Measurements from ENCODE around the gene SLCO3A1. TPM values are rescaled to one million over a fixed set of nuclear protein-coding genes. Genes with fewer than 3 reads are reported as not detected.
"Not testable (repeated sequence)": the region's sequence is repeated elsewhere in the genome, so short reads cannot be mapped to it uniquely, and the experiment has no call there.

Gene SLCO3A1
- total RNA-seq, 2 experiments from 2014 or later = 29.2 to 29.5 TPM

DNA sequence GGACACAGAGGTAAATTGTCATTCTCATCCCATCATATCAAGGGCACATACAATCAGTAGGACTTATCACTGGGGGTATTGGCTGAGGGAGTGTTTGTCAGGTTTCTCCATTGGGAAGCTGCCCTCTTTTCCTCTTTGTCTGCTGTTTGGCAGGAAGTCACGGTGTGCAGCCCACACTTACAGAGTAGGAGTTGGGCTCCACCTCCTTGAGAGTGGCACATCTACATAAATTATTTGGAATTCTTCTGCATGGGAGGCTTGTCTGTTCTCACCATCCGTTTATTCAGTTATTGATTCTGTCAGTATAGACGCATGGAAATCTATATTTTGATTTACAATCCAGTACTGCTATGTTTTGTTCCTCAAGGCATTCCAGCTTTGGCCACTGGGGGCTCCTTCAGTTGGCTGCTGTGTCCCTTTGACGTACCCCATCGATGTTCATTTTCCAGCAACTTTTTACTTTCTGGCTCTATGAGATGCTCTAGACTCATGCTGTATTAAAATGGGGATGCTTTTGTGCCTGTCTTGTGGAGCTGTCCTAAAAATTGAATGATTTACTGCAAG is 200.3 kb downstream of the SLCO3A1 start:
- H3K27ac Mint-ChIP-seq = no peak overlapping the region
- no peaks in the 10 kb centered on the region for H3K27me3 Mint-ChIP-seq
- no peaks in the 10 kb centered on the region for H3K36me3 Mint-ChIP-seq
- POLR2A ChIA-PET = interaction anchor here (0.7 kb wide), 1 partner anchor 838 kb away, joined by 4 read pairs; no protein-coding TSS in a partner anchor
- peaks cover 2% of the 10 kb centered on the region for H3K9me3 Mint-ChIP-seq
- no peak overlapping the region for H3K4me3 Mint-ChIP-seq
- ATAC-seq (ENCODE audit: low read depth) (no peak), DNase-seq (no peak)
- H3K4me1 Mint-ChIP-seq = peaks cover 1% of the 10 kb centered on the region

DNA sequence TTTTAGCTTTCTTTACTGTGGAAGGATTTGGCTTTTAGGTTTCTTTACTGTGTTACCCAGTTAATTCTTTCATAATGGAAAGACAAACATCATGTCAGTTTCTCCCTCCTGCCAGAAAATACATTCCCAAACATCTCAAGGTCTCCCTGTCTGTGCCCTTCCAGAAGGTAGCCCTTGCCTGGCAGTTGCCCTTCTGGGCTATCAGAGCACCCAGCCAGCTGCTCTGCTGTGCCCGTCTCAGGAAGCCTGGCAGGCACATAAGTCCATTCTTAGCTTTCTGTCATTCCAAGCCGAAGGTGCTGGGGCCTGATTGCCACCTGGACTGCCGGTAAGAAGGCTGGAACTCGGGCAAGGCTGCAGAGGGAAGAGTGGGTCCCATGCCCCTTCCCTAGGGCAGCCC is 203.4 kb downstream of the SLCO3A1 start:
- Mint-ChIP-seq H3K27me3 (no peaks in the 10 kb centered on the region), H3K4me1 (no peaks in the 10 kb centered on the region), H3K36me3 (no peaks in the 10 kb centered on the region), H3K4me3 (no peak overlapping the region), H3K27ac (no peak overlapping the region), H3K9me3 (peaks cover 2% of the 10 kb centered on the region)
- POLR2A ChIA-PET = no interaction called here
- DNase-seq = no peak
- ATAC-seq (ENCODE audit: low read depth) = no peak

DNA sequence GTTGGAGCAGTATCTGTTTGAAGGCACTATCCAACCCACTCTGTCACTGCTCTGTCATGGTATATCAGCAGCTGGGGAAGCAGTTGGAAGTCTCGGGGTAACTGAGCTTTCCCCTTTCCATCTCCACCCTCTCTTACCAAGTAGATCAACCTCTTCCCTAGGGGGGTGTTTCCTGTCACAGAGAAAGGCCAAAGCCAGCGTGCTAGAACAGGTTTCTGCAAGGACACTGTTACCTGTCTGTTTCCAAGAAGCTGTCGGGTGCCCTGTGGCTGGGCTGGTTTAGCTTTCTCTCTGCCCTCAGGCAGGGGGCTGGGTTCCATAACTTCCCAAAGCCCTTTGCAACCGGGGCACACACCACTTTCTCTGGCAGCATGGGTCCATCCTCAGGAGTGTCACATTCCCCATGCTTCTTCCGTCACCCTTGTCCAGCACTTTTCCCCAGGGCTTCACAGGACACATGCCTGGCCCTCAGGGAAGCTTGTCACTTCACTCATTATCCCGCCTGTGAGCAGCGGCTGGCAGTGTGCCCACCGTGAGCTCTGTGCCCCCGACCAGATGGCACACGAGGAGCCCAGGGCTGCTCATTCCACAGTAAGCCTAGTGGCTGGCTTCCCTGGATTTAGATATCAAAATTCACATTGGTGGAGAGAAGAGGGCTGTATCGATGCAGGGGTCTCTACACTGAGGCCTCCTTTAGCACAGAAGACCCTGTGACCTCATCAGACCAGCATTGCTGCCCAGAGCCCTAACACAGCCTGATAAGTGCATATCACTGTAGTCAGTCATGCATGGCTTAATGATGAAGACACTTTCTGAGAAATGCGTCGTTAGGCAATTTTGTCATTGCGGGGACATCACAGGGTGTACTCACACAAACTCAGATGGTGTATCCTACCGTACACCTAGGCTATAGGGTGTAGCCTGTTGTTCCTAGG is 205.8 kb downstream of the SLCO3A1 start:
- H3K27ac Mint-ChIP-seq = no peak overlapping the region
- H3K9me3 Mint-ChIP-seq = peaks cover 2% of the 10 kb centered on the region
- H3K4me1 Mint-ChIP-seq = no peaks in the 10 kb centered on the region
- ATAC-seq (ENCODE audit: low read depth) (no peak), DNase-seq (no peak)
- no peaks in the 10 kb centered on the region for H3K36me3 Mint-ChIP-seq
- peaks cover 3% of the 10 kb centered on the region for H3K27me3 Mint-ChIP-seq
- POLR2A ChIA-PET = no interaction called here
- H3K4me3 Mint-ChIP-seq = no peak overlapping the region

DNA sequence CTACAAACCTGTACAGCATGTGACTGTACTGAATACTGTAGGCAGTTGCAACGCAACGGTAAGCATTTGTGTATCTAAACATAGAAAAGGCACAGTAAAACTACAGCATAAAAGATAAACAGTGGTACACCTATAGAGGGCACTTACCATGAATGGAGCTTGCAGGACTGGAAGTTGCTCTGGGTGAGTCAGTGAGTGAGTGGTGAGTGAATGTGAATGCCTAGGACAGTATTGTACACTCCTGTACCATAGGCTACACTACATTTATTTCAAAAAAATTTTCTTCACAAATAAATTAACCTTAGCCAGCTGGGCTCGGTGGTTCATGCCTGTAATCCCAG is 206.4 kb downstream of the SLCO3A1 start:
- DNase-seq; H3K9me3 Mint-ChIP-seq; H3K36me3 Mint-ChIP-seq; H3K4me3 Mint-ChIP-seq; H3K4me1 Mint-ChIP-seq; ATAC-seq (ENCODE audit: low read depth); H3K27me3 Mint-ChIP-seq; POLR2A ChIA-PET; H3K27ac Mint-ChIP-seq: not testable (repeated sequence)

DNA sequence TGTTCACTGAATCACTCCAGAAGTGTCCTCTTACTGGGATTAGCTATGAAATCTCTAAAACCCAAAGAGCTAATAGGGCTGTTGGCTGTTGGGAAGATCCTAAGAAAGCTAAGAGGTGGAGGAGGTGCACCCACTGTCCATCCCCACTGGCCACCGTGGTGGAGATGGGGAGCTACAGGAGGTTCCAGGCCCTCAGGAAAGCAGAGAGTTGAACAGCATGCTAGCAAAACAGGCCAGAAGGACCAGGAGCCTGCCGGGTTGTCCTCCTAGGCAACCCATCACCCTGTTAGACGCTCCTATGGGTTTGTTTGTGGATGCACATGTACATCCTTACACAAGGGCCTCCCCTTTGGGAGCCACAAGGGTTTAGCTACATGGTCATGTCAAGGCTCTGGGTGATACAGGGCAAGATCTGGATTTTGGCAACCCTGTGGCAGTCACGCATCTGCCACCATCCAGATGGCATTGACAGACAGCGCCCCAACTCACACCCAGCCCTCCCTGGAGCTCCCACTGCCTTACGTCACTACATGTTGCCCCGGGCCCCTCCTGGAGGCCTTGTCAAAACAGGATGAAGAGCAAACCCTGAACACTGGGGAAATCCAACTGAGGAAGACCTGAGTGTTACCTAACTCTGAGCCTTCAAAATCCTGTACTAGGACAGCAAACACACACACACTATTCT is 208.1 kb downstream of the SLCO3A1 start:
- POLR2A ChIA-PET = no interaction called here
- Mint-ChIP-seq H3K27me3 (peaks cover 5% of the 10 kb centered on the region), H3K9me3 (peaks cover 3% of the 10 kb centered on the region), H3K27ac (no peak overlapping the region), H3K4me1 (no peaks in the 10 kb centered on the region), H3K4me3 (no peak overlapping the region), H3K36me3 (no peaks in the 10 kb centered on the region)
- ATAC-seq (ENCODE audit: low read depth) (no peak), DNase-seq (no peak)

DNA sequence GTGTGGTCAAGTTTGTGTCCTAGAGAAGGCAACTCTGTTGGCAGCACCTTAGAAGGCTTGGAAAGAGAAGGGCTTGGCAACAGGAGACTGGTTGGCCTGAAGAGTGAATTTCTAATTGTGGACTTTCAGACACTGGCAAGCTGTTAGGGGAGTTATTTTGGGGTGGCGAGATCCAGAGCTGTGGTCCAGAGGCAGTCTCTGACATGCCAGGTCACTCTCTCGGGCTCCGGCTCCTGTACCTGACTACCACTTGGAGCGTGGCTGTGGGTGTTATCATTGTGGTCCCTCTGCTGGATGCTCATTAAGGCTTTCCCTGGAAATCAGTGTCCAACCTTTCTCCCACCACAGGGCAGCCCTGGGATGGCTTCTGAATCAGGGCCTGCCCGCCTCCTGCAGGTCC is 209.0 kb downstream of the SLCO3A1 start:
- no peaks in the 10 kb centered on the region for H3K36me3 Mint-ChIP-seq
- no peak overlapping the region for H3K27ac Mint-ChIP-seq
- peaks cover 3% of the 10 kb centered on the region for H3K9me3 Mint-ChIP-seq
- POLR2A ChIA-PET = no interaction called here
- ATAC-seq (ENCODE audit: low read depth) = no peak
- no peak overlapping the region for H3K4me3 Mint-ChIP-seq
- no peaks in the 10 kb centered on the region for H3K4me1 Mint-ChIP-seq
- no peak for DNase-seq
- peaks cover 5% of the 10 kb centered on the region for H3K27me3 Mint-ChIP-seq

DNA sequence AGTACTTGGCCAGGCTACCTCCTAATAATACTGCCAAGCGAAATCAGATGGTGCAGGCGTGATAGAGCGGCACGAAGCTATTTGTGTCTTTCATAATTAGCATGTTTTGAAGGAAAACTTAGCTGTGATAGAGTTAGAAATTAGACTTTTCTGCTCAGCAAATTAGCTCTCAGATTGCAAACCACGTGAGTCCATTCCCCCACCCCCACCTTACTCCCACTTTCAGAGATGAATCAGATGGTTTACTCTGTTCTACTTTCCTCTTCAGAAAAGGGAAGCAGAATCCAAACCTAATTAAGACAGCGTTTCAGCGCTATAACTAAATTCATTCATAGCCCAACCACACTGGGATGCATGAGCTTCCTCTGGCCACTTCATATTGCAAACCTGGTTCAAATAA is 214.6 kb downstream of the SLCO3A1 start:
- H3K27ac Mint-ChIP-seq = no peak overlapping the region
- no peaks in the 10 kb centered on the region for H3K36me3 Mint-ChIP-seq
- POLR2A ChIA-PET = no interaction called here
- peaks cover 18% of the 10 kb centered on the region for H3K4me1 Mint-ChIP-seq
- no peak for DNase-seq
- ATAC-seq (ENCODE audit: low read depth) = no peak
- no peak overlapping the region for H3K4me3 Mint-ChIP-seq
- H3K27me3 Mint-ChIP-seq = peaks cover 6% of the 10 kb centered on the region
- H3K9me3 Mint-ChIP-seq = peaks cover 3% of the 10 kb centered on the region

DNA sequence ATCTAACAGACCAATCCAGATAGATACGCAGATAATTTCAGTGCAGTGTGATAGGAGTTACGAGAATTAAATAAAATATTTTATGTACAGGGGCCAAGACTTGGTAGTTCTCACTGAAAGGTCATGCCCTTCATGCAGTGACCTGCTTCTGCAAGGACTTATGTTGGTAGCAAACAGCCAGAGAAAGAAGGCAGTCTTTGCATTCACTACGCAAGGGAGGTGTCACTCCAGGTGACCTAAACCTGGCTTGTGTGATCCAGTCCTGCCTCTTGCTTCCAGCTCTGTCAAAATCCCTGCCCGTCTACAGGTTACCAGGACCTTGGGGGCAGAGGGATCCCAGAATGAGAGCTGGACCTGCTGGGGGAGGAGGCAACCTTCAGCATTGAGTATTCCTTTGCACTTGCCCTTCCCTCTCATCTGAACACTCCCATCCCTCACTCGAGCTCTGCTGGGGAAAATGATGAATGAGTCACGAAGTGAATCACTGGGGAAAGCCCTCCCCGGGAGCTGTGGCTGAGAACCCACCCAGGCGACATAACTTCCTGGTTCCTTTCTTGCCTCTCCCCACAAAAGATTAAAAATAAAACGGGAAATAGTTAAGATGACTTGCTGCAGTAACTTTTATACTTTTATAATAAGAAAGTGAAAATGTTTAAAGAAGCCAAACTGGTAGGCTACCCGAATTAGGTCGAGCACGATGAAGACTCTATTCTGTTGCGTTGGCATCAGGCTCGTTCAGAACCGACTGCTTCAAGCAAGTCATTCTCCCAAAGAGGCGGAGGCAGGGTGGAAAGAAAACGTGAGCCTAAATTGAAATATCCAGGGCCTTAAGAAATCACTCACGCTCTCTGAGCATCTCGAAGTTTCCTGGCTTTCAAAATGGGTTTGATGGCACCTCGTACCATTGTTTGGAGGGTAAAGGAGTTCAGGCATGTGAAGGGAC is 216.1 kb downstream of the SLCO3A1 start:
- H3K36me3 Mint-ChIP-seq = no peaks in the 10 kb centered on the region
- peaks cover under 1% of the 10 kb centered on the region for H3K9me3 Mint-ChIP-seq
- H3K4me3 Mint-ChIP-seq = peak overlapping the region; percentile 48
- DNase-seq = no peak
- H3K27ac Mint-ChIP-seq = peak overlapping the region; percentile 47
- POLR2A ChIA-PET = no interaction called here
- ATAC-seq (ENCODE audit: low read depth) = peak; percentile 44
- peaks cover 2% of the 10 kb centered on the region for H3K27me3 Mint-ChIP-seq
- peaks cover 29% of the 10 kb centered on the region for H3K4me1 Mint-ChIP-seq

DNA sequence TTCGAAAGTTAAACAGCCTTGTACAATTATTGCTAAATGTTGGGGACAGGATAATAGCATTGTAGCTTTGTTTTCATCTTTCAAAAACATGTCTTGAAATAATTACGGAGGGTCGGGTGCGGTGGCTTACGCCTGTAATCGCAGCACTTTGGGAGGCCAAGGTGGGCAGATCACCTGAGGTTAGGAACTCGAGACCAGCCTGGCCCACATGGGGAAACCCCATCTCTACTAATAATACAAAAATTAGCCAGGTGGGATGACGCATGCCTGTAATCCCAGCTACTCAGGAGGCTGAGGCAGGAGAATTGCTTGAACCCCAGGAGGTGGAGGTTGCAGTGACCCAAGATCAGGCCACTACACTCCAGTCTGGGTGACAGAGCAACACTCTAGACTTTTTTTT is 216.7 kb downstream of the SLCO3A1 start:
- Mint-ChIP-seq H3K4me1 (peaks cover 35% of the 10 kb centered on the region), H3K4me3 (peak overlapping the region; percentile 48)
- ATAC-seq (ENCODE audit: low read depth); H3K36me3 Mint-ChIP-seq; POLR2A ChIA-PET; H3K9me3 Mint-ChIP-seq; H3K27ac Mint-ChIP-seq; DNase-seq; H3K27me3 Mint-ChIP-seq: not testable (repeated sequence)

DNA sequence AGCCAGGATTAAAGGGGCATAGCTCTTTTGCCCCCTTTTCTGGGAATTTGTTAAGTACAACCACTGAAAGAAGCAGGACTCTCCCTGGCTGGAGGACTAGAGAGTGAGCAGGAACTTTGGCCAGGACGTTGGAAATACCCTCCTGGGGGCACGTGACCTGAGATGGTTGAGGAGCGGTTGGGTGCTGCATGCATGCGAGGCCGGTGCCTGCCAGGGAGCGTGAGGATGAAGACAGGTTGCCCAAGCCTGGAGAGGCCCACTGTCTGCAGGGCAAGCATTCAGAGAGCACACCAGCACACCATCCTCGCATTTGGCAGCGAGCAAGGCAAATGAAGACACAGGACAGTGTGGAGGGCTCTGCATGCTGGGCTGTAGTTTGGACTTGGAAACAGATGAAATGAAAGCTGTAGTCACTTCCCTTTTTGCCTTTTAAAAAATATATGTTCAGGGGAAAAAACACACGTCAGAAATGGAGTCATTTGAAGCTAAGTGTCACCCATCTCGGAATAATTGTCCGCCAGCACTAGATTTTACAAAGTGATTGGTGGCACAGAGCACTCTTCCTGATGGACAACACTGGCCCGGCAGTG is 217.6 kb downstream of the SLCO3A1 start:
- ATAC-seq (ENCODE audit: low read depth) = no peak
- peaks cover 42% of the 10 kb centered on the region for H3K4me1 Mint-ChIP-seq
- H3K27me3 Mint-ChIP-seq = peaks cover 2% of the 10 kb centered on the region
- POLR2A ChIA-PET = no interaction called here
- no peaks in the 10 kb centered on the region for H3K9me3 Mint-ChIP-seq
- H3K36me3 Mint-ChIP-seq = no peaks in the 10 kb centered on the region
- no peak overlapping the region for H3K4me3 Mint-ChIP-seq
- DNase-seq = no peak
- H3K27ac Mint-ChIP-seq = no peak overlapping the region

DNA sequence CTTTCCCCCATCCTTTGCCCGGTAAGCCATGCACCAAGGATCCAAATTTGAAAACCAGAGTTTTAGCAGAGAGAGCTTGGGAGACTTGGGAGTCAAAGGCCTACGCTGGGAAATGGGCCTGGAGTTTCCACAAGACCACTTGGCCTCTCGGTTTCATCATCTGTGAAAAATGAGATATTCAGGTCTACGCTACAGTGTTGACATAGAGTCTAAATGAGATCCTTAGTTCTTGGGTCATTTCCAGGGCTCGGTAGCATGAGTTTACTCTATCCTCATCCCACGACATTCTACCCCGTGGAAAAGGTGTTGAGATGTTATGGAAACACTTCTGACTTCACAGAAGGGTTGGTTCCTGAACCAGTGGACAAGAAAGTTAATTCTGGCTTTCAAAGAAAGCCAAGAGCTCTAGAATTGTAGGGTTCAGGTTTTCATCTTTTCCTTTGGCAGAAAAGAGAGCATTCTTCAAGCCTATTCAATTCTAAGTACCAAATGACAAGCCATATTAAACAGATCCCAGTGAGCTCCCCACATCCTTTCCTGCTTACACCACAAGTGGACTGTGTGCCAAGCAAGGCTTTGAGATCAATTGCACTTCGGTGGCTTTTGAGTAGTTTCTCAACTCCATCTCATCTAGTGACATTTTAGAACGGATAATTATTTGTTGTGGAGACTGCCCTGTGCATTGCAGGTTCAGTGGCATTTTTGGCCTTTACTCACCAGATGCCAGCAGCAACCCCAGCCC is 219.7 kb downstream of the SLCO3A1 start:
- Mint-ChIP-seq H3K27ac (no peak overlapping the region), H3K36me3 (no peaks in the 10 kb centered on the region), H3K9me3 (no peaks in the 10 kb centered on the region), H3K27me3 (peaks cover 2% of the 10 kb centered on the region), H3K4me1 (peaks cover 46% of the 10 kb centered on the region), H3K4me3 (no peak overlapping the region)
- POLR2A ChIA-PET = interaction anchor here (1.0 kb wide), 1 partner anchor 223 kb away, joined by 3 read pairs; no protein-coding TSS in a partner anchor
- ATAC-seq (ENCODE audit: low read depth) = no peak
- DNase-seq = no peak

DNA sequence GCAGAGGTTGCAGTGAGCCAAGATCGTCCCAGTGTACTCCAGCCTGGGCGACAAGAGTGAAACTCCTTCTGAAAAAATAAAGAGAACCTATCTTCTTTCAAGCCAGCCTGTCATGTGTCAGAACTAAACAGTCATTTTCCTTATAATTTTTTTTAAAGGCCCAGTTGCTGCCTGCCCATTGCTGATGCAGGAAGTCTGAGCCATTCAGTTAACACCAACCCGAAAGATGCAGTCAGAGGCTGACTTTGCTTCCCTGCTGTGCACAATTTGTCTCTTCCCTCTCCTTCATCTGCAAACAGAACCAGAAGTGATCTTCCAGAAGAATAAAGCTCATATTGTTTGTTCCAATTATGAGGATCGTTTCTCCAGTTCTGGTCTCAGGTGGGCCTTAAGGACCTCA is 220.6 kb downstream of the SLCO3A1 start:
- H3K36me3 Mint-ChIP-seq = no peaks in the 10 kb centered on the region
- ATAC-seq (ENCODE audit: low read depth) (no peak), DNase-seq (no peak)
- peaks cover 48% of the 10 kb centered on the region for H3K4me1 Mint-ChIP-seq
- POLR2A ChIA-PET = interaction anchor here (0.5 to 1.4 kb wide), 2 partner anchors 220 to 711 kb away, joined by 4 read pairs; no protein-coding TSS in a partner anchor
- peaks cover 2% of the 10 kb centered on the region for H3K27me3 Mint-ChIP-seq
- H3K9me3 Mint-ChIP-seq = no peaks in the 10 kb centered on the region
- peak overlapping the region; percentile 14 for H3K4me3 Mint-ChIP-seq
- peak overlapping the region; percentile 20 for H3K27ac Mint-ChIP-seq
